Sigmoid colon (tissue), 4 donors: ENCODE results near the gene PLXND1.

ENCODE experiments used
- EP300 ChIP-seq, 4 donors: sonication (generic); formaldehyde crosslinking; IDR thresholded peaks; one replicate each; pipeline ENCODE4 v1.6.1; 2017; ENCODE audit warnings: antibody characterized with exemption in 4 of 4
- POLR2A ChIP-seq, 2 donors: fragments of 450-650 bp; IDR thresholded peaks; one replicate each; pipeline ENCODE4 v1.6.1; 2016; ENCODE audit warnings: antibody characterized with exemption in 2 of 2, mild to moderate bottlenecking in 2 of 2, moderate library complexity in 2 of 2
- POLR2AphosphoS5 ChIP-seq, 4 donors: sonication (generic); formaldehyde crosslinking; IDR thresholded peaks; one replicate each; pipeline ENCODE4 v1.6.1; 2017; ENCODE audit warnings: antibody characterized with exemption in 4 of 4
- TF ChIP-seq, protein P1 (sequence below), 4 experiments: fragments of 450-650 bp in 3 of 4; fragments of 200-600 bp in 1 of 4; IDR thresholded peaks; one replicate each; pipeline ENCODE4 v1.5.1; 2016 to 2019; ENCODE audit warnings: antibody characterized with exemption in 4 of 4, mild to moderate bottlenecking in 3 of 4, moderate library complexity in 2 of 4

DNA sequence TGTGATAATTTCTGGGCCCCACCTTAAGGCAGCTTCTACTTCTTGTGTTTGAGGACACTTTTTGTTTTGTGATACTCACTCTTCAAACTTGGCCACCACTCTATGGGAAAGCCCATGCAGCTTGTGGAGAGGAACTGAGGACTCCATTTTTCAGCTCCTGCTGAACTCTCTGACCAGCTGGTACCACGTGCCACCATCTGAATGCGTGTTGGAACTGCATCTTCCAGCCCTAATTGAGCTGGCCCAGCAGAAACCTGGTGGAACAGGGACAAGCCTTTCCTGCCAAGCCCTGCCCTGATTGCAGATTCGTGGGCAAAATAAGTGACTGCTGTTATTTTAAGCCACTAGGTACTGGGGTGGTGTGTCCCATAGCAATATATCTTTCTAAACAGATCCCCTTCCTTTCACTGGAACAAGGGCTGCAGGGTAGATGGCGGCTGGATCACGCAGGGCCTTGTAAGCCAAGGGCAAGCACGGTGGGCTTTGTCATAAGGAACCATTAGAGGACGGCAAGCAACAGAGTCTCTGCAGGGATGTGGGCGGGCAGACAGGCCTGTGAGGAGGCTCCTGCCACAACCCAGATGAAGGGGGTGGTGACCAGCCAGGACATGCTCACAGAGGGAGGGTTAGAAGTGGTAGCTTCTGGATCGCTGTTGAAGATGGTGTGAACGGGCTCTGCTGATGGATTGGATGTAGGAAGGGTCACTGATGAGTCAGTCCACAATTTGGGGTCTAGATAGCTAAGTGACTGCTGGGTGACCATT, 54.0 kb downstream of the PLXND1 start:
- TF ChIP-seq, protein P1, sequence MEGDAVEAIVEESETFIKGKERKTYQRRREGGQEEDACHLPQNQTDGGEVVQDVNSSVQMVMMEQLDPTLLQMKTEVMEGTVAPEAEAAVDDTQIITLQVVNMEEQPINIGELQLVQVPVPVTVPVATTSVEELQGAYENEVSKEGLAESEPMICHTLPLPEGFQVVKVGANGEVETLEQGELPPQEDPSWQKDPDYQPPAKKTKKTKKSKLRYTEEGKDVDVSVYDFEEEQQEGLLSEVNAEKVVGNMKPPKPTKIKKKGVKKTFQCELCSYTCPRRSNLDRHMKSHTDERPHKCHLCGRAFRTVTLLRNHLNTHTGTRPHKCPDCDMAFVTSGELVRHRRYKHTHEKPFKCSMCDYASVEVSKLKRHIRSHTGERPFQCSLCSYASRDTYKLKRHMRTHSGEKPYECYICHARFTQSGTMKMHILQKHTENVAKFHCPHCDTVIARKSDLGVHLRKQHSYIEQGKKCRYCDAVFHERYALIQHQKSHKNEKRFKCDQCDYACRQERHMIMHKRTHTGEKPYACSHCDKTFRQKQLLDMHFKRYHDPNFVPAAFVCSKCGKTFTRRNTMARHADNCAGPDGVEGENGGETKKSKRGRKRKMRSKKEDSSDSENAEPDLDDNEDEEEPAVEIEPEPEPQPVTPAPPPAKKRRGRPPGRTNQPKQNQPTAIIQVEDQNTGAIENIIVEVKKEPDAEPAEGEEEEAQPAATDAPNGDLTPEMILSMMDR (IDR thresholded peaks at IDR 0.05) = no peak
- TF ChIP-seq POLR2A (IDR thresholded peaks at IDR 0.05) = no peak
- TF ChIP-seq EP300 (IDR thresholded peaks at IDR 0.05) = no peak
- no peak for TF ChIP-seq POLR2AphosphoS5 (IDR thresholded peaks at IDR 0.05)
